ENCODE results near the gene DCUN1D1. TPM values are rescaled to one million over a fixed set of nuclear protein-coding genes. Genes with fewer than 3 reads are reported as not detected.

The DCUN1D1 gene
- total RNA-seq, 1 donor from 2014 or later: 34.0 TPM

- DNase-seq: no peak
Measured at GRCh38 chr3:182889948-182890629, 90.2 kb downstream of the DCUN1D1 start.

Other genes with a start within 250 kb of the DCUN1D1 start
- gene ATP11B, start 187.0 kb downstream of the DCUN1D1 start, total RNA-seq: 111 and 160 TPM in 2 replicates
- 24.5 and 33.6 TPM in 2 replicates for gene MCCC1, start 119.0 kb upstream of the DCUN1D1 start, total RNA-seq
- gene LAMP3, start 182.2 kb upstream of the DCUN1D1 start, total RNA-seq: 23.0 and 84.3 TPM in 2 replicates